HAP-1 (cell line): ENCODE results near the gene ITPK1.

ENCODE experiments used
- DNase-seq, 2 experiments: peaks; one replicate each; pipeline ENCODE4 v3.0.0-alpha.2; 2016 to 2020; ENCODE audit warnings: low spot score in 2 of 2
- H3K27me3 ChIP-seq: fragments of 250-450 bp; sonication (Bioruptor Pico); 2 replicates; pipeline ENCODE4 v1.5.1; 2020; ENCODE audit warnings: low read depth, mild to moderate bottlenecking, moderate library complexity
- H3K36me3 ChIP-seq: fragments of 250-450 bp; sonication (Bioruptor Pico); replicated peaks from 2 replicates; pipeline ENCODE4 v1.5.1; 2020; ENCODE audit warnings: mild to moderate bottlenecking
- H3K4me1 ChIP-seq: fragments of 250-450 bp; sonication (Bioruptor Pico); 2 replicates; pipeline ENCODE4 v1.5.1; 2020; ENCODE audit warnings: mild to moderate bottlenecking
- H3K4me3 ChIP-seq: fragments of 250-450 bp; sonication (Bioruptor Pico); 2 replicates; pipeline ENCODE4 v1.5.1; 2020; ENCODE audit warnings: mild to moderate bottlenecking, moderate library complexity
- H3K9me3 ChIP-seq: fragments of 250-450 bp; sonication (Bioruptor Pico); 2 replicates; pipeline ENCODE4 v1.5.1; 2020; ENCODE audit warnings: mild to moderate bottlenecking, moderate library complexity
- in situ Hi-C: fragments of 300-500 bp; cut with MboI; formaldehyde crosslinking; loops from 3 replicates; pipeline ENCODE4 v1.14.3; 2020; ENCODE audit warnings: low sequenced_read_pairs, inconsistent platforms, mixed read lengths

ITPK1 gene

GRCh38 chr14:92980866-92981265 is 134.9 kb downstream of the ITPK1 start:
- no peak overlapping the region for H3K4me3 ChIP-seq
- no peaks in the 10 kb centered on the region; the same call in 1 of the 2 replicates for H3K36me3 ChIP-seq
- H3K9me3 ChIP-seq, result peaks cover 7% of the 10 kb centered on the region
- DNase-seq, result no peak
- no peaks in the 10 kb centered on the region for H3K4me1 ChIP-seq
- H3K27me3 ChIP-seq, result no peaks in the 10 kb centered on the region
- in situ Hi-C loops, result no loop called here

GRCh38 chr14:92978229-92979021 is 137.3 kb downstream of the ITPK1 start:
- H3K9me3 ChIP-seq, result peaks cover 7% of the 10 kb centered on the region
- in situ Hi-C loops, result no loop called here
- no peak overlapping the region for H3K4me3 ChIP-seq
- DNase-seq, result no peak
- no peaks in the 10 kb centered on the region for H3K27me3 ChIP-seq
- H3K36me3 ChIP-seq, result no peaks in the 10 kb centered on the region; the same call in 1 of the 2 replicates
- H3K4me1 ChIP-seq, result no peaks in the 10 kb centered on the region

GRCh38 chr14:92976268-92976667 is 139.5 kb downstream of the ITPK1 start:
- in situ Hi-C loops, result no loop called here

GRCh38 chr14:92974541-92975345 is 141.0 kb downstream of the ITPK1 start:
- DNase-seq, result no peak
- in situ Hi-C loops, result no loop called here

More at GRCh38 chr14:92976268-92976667, 139.5 kb downstream of the ITPK1 start:
- Histone ChIP-seq H3K9me3 (peaks cover 7% of the 10 kb centered on the region), H3K36me3 (no peaks in the 10 kb centered on the region; the same call in 1 of the 2 replicates), H3K27me3 (no peaks in the 10 kb centered on the region), H3K4me1 (no peaks in the 10 kb centered on the region), H3K4me3 (no peak overlapping the region)
- DNase-seq, result no peak

GRCh38 chr14:92973798-92974372 is 141.8 kb downstream of the ITPK1 start:
- H3K4me1 ChIP-seq, result no peaks in the 10 kb centered on the region
- no peak for DNase-seq
- no peaks in the 10 kb centered on the region; the same call in 1 of the 2 replicates for H3K36me3 ChIP-seq
- H3K27me3 ChIP-seq, result no peaks in the 10 kb centered on the region
- in situ Hi-C loops, result no loop called here
- H3K9me3 ChIP-seq, result no peaks in the 10 kb centered on the region; the same call in 1 of the 2 replicates
- H3K4me3 ChIP-seq, result no peak overlapping the region

More at GRCh38 chr14:92974541-92975345, 141.0 kb downstream of the ITPK1 start:
- H3K4me3 ChIP-seq, result no peak overlapping the region
- peaks cover 4% of the 10 kb centered on the region; the same call in 1 of the 2 replicates for H3K9me3 ChIP-seq
- no peaks in the 10 kb centered on the region; the same call in 1 of the 2 replicates for H3K36me3 ChIP-seq
- no peaks in the 10 kb centered on the region for H3K27me3 ChIP-seq
- H3K4me1 ChIP-seq, result no peaks in the 10 kb centered on the region

GRCh38 chr14:92973261-92973797 is 142.4 kb downstream of the ITPK1 start:
- in situ Hi-C loops, result no loop called here
- Histone ChIP-seq H3K4me3 (no peak overlapping the region), H3K27me3 (no peaks in the 10 kb centered on the region), H3K4me1 (no peaks in the 10 kb centered on the region), H3K9me3 (no peaks in the 10 kb centered on the region; the same call in 1 of the 2 replicates), H3K36me3 (no peaks in the 10 kb centered on the region; the same call in 1 of the 2 replicates)
- DNase-seq, result peak in 1 of 2 experiments; percentile 76

GRCh38 chr14:92971601-92972180 is 144.0 kb downstream of the ITPK1 start:
- Histone ChIP-seq H3K4me1 (no peaks in the 10 kb centered on the region), H3K9me3 (no peaks in the 10 kb centered on the region), H3K36me3 (no peaks in the 10 kb centered on the region), H3K4me3 (no peak overlapping the region), H3K27me3 (no peaks in the 10 kb centered on the region)
- DNase-seq, result no peak
- in situ Hi-C loops, result no loop called here

GRCh38 chr14:92970271-92970670 is 145.5 kb downstream of the ITPK1 start:
- Histone ChIP-seq H3K27me3 (no peaks in the 10 kb centered on the region), H3K9me3 (no peaks in the 10 kb centered on the region), H3K4me3 (no peak overlapping the region), H3K4me1 (no peaks in the 10 kb centered on the region), H3K36me3 (no peaks in the 10 kb centered on the region)
- DNase-seq, result no peak
- in situ Hi-C loops, result no loop called here

- in situ Hi-C loops, result no loop called here
- Histone ChIP-seq H3K4me1 (no peaks in the 10 kb centered on the region), H3K36me3 (no peaks in the 10 kb centered on the region), H3K9me3 (no peaks in the 10 kb centered on the region), H3K4me3 (no peak overlapping the region), H3K27me3 (no peaks in the 10 kb centered on the region)
- no peak for DNase-seq
Observed at GRCh38 chr14:92969871-92970270, 145.9 kb downstream of the ITPK1 start.

- Histone ChIP-seq H3K27me3 (no peaks in the 10 kb centered on the region), H3K36me3 (no peaks in the 10 kb centered on the region), H3K9me3 (no peaks in the 10 kb centered on the region), H3K4me1 (no peaks in the 10 kb centered on the region), H3K4me3 (no peak overlapping the region)
- in situ Hi-C loops, result no loop called here
- DNase-seq, result no peak
Observed at GRCh38 chr14:92969430-92969829, 146.3 kb downstream of the ITPK1 start.

GRCh38 chr14:92968291-92969020 is 147.3 kb downstream of the ITPK1 start:
- Histone ChIP-seq H3K36me3 (no peaks in the 10 kb centered on the region), H3K4me1 (no peaks in the 10 kb centered on the region), H3K27me3 (no peaks in the 10 kb centered on the region), H3K9me3 (no peaks in the 10 kb centered on the region), H3K4me3 (no peak overlapping the region)
- DNase-seq, result no peak
- in situ Hi-C loops, result no loop called here

GRCh38 chr14:92967346-92967926 is 148.3 kb downstream of the ITPK1 start:
- no peaks in the 10 kb centered on the region for H3K9me3 ChIP-seq
- no peak overlapping the region for H3K4me3 ChIP-seq
- no peaks in the 10 kb centered on the region for H3K4me1 ChIP-seq
- no peak for DNase-seq
- H3K27me3 ChIP-seq, result no peaks in the 10 kb centered on the region
- H3K36me3 ChIP-seq, result no peaks in the 10 kb centered on the region
- in situ Hi-C loops, result no loop called here
